DMS153 treated with DMSO at 0.1 percent for 48 hours (cell line): ENCODE results near the gene SLC25A31.

ENCODE experiments used
- DNase-seq: peaks from one replicate; lab custom pipeline; 2025; ENCODE audit not compliant: unreplicated experiment; lab: John Stamatoyannopoulos, UW

SLC25A31 gene

DNA sequence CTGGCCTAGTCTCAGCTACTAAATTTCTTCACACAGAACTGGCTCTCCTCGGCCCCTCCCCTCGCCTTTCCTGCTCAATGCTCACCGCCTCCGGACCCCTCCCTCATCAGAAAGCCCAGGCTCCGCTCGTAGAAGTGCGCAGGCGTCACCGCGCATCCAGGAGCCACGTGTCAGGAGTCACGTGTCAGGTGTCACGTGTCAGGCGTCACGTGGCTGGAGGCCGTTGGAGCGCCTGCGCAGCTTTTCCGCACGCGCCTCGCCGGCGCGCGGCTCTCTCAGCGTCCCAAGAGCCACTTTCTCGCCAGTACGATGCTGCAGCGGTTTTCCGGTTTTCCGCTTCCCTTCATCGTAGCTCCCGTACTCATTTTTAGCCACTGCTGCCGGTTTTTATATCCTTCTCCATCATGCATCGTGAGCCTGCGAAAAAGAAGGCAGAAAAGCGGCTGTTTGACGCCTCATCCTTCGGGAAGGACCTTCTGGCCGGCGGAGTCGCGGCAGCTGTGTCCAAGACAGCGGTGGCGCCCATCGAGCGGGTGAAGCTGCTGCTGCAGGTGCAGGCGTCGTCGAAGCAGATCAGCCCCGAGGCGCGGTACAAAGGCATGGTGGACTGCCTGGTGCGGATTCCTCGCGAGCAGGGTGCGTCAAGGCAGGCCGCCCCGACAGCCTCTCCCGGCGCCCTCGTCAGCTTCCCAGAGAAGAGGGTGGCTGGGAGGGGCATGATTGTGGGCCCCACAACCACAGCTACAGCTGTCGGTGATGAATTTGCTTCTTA, at the start of gene SLC25A31:
Gene SLC25A31, plus strand, starts transcription at position 259 of the 772 bp plus-strand sequence. Its CDS starts 146 bp downstream, at position 405.
- DNase-seq, result no peak

DNA sequence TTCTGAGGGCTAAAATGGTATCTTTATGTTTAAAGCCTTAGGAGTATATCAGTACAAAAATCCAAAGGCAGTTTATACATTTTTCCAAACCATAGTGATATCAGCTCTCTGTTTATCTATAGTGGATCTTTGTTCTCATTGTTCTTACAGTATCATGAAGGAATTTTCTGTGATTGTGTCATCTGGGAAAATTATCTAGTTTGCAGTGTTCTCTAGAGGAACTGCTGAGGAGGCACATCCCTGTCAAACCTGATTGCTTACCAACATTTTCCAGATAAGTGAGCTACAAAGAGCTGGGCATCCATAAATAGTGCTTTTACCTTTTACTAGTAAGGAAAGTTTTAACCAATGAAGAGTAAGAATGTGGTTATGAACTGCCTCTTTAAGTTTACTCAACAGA, 44.9 kb upstream of the SLC25A31 start:
- DNase-seq, result no peak

GRCh38 chr4:127686658-127687057, 43.5 kb upstream of the SLC25A31 start:
- DNase-seq, result no peak

DNA sequence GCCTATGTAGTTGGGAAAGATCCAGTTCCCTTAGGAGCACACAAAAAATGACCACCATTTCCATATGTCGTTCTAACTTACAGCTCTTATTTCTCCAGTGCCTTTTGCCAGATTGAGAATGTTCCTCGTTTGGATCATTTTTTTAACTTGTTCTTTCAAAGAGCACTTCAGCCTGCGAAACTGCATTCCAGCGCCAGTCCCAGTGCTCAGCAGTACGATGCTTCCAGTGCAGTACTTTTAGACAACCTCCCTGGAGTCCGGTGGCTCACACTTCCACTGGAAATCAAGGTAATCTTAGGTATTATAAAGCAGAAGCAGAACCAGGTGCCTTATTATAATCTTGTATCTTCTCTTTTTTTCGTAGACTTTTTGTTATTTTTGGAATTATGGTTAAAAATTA, 42.6 kb upstream of the SLC25A31 start:
- no peak for DNase-seq

- DNase-seq, result no peak
Observed at GRCh38 chr4:127698789-127699200, 31.4 kb upstream of the SLC25A31 start.

- peak; percentile 49 for DNase-seq
Observed at GRCh38 chr4:127708985-127709384, 21.2 kb upstream of the SLC25A31 start.

GRCh38 chr4:127709456-127709855, 20.7 kb upstream of the SLC25A31 start:
- no peak for DNase-seq

DNA sequence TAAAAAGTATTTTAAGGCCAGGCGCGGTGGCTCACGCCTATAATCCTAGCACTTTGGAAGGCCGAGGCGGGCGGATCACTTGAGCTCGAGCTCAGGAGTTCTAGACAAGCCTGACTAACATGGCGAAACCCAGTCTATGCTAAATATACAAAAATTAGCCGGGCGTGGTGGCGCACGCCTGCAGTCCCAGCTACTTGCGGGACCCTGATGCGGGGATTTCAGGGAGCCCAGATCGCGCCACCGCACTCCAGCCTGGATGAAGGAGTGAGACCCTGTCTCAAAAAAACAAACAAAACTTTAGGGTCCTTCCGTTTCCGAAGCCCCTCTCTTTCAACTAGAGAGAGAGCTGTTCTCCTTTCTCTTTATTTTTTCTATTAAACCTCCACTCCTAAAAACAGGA, 1.2 kb downstream of the SLC25A31 start:
- no peak for DNase-seq

- DNase-seq, result peak; percentile 57
Observed at GRCh38 chr4:127732623-127733328, 2.6 kb downstream of the SLC25A31 start.

- DNase-seq, result no peak
Observed at GRCh38 chr4:127734976-127735375, 4.8 kb downstream of the SLC25A31 start.

DNA sequence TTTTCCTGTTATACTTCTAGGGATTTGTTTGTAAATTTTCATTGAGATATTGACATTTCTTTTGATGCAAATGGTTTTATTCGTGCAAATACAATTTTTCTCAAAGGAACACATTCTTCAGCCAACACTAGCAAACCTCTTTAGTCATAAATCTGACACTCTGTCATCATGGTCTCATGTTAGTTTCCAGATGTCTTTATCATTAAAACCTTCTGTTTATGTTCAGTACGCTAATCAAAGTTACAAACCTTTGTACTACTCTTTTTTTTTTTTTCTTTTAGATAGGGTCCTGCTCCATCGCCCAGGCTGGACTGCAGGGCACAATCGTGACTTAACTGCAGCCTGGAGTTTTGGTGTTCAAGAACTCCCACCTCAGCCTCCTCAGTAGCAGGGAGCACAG, 7.1 kb downstream of the SLC25A31 start:
- no peak for DNase-seq

GRCh38 chr4:127741247-127741646, 11.0 kb downstream of the SLC25A31 start:
- no peak for DNase-seq

DNA sequence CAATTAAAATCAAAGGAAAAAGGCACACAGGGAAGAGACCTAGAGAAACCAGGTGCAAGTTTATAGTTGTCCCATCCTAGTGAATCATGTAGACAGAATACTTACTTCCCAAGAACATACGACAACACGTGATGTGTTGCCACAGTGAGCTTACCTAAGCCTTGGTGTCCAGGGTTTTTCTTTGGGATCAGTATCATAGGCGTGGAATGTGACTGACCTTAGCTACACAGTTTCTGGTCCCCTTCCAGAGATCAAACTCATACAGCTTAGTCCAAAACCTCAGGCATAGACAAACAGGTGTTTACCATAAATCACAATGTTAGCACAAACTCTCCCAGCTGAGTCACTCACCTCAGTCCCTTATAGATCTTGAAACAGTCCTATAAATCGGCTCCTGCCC, 17.7 kb downstream of the SLC25A31 start:
- DNase-seq, result no peak

- no peak for DNase-seq
Observed at GRCh38 chr4:127748957-127749356, 18.8 kb downstream of the SLC25A31 start.

GRCh38 chr4:127756906-127757305, 26.7 kb downstream of the SLC25A31 start:
- no peak for DNase-seq

DNA sequence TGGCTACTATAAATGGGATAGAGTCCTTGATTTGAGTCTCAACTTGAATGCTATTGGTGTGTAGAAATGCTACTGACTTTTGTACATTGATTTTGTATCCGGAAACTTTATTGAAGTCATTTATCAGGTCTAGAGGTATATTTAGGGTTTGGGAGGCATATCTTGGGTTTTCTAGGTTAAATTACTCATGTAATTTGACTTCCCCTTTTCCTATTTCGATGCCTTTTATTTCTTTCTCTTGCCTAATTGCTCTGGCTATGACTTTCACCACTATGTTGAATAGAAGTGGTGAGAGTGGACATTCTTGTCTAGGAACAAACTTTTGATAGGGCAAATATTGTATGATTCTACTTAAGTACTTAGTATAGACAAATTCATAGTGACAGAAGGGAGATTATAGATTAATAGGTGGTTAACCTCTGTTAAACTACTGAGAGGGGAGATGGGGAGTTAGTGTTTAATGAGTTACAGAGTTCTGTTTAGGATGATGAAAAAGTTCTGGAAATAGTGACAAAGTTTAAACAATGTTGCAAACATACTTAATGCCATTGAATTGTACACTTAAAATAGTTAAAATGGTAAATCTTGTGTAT, 29.1 kb downstream of the SLC25A31 start:
- no peak for DNase-seq

GRCh38 chr4:127759893-127760292, 29.7 kb downstream of the SLC25A31 start:
- DNase-seq, result no peak

DNA sequence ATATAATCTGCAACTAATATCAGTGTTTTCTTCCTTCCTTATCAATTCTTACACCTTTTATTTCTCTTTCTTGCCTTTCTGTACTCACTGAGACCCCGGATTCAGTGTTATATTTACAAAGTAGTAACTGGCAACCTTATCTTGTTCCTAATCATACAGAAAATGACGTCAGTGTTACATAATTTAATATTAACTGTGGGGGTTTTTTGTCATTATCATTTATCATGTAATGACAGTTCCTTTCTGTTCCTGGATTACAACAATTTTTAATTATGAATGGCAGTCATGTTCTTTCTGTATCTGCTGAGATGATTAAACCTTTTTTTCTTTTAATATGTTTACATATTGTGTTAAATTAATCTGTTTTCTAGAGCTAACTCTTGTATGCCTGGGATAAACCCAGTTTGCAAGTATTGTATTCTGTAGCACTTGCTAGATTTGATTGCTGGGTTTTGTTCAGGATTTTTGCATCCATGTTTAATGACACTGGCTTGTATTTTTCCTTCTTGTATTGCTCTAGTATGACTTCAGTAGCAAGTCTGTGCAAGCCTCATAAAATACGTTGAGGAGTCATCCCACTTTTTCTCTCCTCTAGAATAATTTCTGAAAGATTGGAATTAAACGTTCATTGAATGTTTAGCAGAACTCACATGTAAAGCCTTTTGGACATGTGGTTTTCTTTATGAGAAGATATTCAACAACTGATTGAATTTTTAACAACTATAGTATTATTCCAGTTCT, 41.5 kb downstream of the SLC25A31 start:
- no peak for DNase-seq

DNA sequence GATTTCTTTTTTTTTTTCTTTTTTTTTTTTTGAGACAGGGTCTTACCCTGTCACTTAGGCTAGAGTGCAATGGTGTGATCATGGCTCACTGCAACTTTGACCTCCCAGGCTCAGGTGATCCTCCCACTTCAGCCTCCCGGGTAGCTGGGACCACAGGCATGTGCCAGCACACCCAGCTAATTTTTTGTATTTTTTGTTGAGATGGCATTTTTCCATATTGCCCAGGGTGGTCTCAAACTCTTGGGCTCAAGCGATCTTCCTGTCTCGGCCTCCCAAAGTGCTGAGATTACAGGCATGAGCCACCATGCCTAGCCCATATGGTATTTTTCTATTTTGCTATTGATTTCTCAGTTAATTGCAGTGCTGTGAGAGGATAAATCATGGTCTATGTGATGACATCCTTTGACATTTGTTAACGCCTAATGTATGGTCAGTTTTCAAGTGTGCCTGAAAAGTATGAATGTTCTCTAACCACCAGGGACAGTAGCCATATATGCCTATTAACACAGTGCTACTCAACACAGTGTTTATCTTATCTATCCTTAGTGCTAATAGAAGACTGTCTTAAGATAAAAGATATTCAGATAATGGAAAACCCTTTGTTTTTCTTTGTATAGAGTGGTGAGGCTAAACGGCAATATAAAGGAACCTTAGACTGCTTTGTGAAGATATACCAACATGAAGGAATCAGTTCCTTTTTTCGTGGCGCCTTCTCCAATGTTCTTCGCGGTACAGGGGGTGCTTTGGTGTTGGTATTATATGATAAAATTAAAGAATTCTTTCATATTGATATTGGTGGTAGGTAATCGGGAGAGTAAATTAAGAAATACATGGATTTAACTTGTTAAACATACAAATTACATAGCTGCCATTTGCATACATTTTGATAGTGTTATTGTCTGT, 42.8 kb downstream of the SLC25A31 start:
- DNase-seq, result no peak

DNA sequence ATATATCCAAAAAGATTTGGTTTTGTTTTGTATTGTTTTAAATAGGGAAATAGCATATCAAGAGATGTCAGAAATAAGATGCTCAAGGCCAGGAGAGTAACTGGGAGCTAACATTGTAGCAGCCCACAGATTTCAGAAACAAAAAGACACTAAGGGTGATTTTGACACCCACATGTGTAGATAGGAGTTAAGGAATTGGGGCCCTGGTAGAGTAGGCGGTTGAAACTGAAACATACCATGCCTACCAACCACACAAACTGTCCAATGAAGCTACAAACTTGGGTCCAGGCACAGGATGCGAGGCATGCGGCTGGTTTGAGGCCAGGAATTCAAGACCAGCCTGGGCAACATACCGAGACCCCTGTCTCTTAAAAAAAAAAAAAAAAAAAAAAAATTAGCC, 45.6 kb downstream of the SLC25A31 start:
- no peak for DNase-seq
